Gastroesophageal sphincter (tissue), 4 donors: ENCODE data around the gene ACOX1. TPM values are rescaled to one million over a fixed set of nuclear protein-coding genes. Genes with fewer than 3 reads are reported as not detected.
A peak's percentile ranks its signal among the peaks of the same experiment; 100 is the strongest.

Source experiments
- ATAC-seq: fragments of 150-250 bp; one replicate; pipeline ENCODE4 v1.9.1; 2016; ENCODE audit warnings: mild to moderate bottlenecking, moderate library complexity
- H3K27ac ChIP-seq, 4 donors: fragments of 200-600 bp; sonication (generic) in 3 of 4; 1 replicate in 3 of 4; 2 replicates in 1 of 4; pipeline ENCODE4 v1.5.1; 2016 to 2019
- H3K27me3 ChIP-seq: fragments of 200-600 bp; sonication (generic); one replicate; pipeline ENCODE4 v1.5.1; 2019
- H3K36me3 ChIP-seq, 2 donors: fragments of 200-600 bp; sonication (generic); one replicate each; pipeline ENCODE4 v1.5.1; 2019; ENCODE audit warnings: control low read depth in 1 of 2
- H3K4me1 ChIP-seq, 3 donors: fragments of 200-600 bp; sonication (generic); 1 replicate in 2 of 3; 2 replicates in 1 of 3; pipeline ENCODE4 v1.5.1; 2016 to 2019; ENCODE audit warnings: control low read depth in 2 of 3
- H3K4me3 ChIP-seq, 2 donors: fragments of 200-600 bp; sonication (generic); one replicate each; pipeline ENCODE4 v1.5.1; 2019; ENCODE audit warnings: mild to moderate bottlenecking in 1 of 2, moderate library complexity in 1 of 2
- H3K9me3 ChIP-seq, 3 donors: fragments of 200-600 bp; sonication (generic); one replicate each; pipeline ENCODE4 v1.5.1; 2017 to 2019; ENCODE audit warnings: control low read depth in 2 of 3
- EP300 ChIP-seq: sonication (generic); formaldehyde crosslinking; IDR thresholded peaks from one replicate; pipeline ENCODE4 v1.6.1; 2017; ENCODE audit warnings: antibody characterized with exemption, mild to moderate bottlenecking
- POLR2A ChIP-seq, 2 donors: fragments of 450-650 bp; IDR thresholded peaks; one replicate each; pipeline ENCODE4 v1.6.1; 2017; ENCODE audit warnings: antibody characterized with exemption in 2 of 2, mild to moderate bottlenecking in 2 of 2, moderate library complexity in 1 of 2
- POLR2AphosphoS5 ChIP-seq: sonication (generic); formaldehyde crosslinking; IDR thresholded peaks from one replicate; pipeline ENCODE4 v1.6.1; 2017; ENCODE audit warnings: antibody characterized with exemption
- WGBS, 2 donors: methylation state at CpG; one replicate each; pipeline ENCODE4 v1.1.5; 2018; ENCODE audit warnings: low coverage in 1 of 2; 5-methylcytosine and 5-hydroxymethylcytosine counted together
- total RNA-seq, 4 donors: library from RNA; depleted of rRNA; stranded (reverse); fragments of >200 nt; gene quantifications; one replicate each; pipeline ENCODE4 v1.1.0, GENCODE V29; 2016
- TF ChIP-seq, protein P1 (sequence below), 4 experiments: fragments of 200-600 bp in 2 of 4; fragments of 450-650 bp in 2 of 4; sonication (generic) in 1 of 4; IDR thresholded peaks; one replicate each; pipeline ENCODE4 v1.5.1; 2017 to 2019; ENCODE audit warnings: antibody characterized with exemption in 4 of 4, mild to moderate bottlenecking in 2 of 4, moderate library complexity in 2 of 4

ACOX1 gene
- total RNA-seq, 4 donors from 2014 or later: 45.9 to 63.4 (median 54.2) TPM

DNA sequence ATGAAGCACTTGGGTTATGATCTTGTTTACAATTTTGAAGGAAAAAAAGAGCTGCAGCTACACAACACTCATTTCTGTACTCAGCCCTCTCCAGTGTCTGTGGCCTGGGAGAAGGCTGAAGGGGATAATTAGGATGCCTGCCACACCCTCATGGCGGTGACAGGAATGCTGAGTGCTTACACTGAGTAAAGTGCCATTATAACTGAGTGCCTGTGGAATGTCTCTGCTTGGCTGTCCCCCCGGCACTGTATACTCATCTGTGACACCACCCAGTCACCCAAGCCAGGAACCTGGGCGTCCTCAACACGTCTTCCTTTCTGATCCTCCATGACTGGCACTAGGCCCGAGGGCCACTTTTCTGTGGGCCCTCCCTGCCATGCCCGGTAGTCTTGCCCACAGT lies 70.8 kb downstream of the ACOX1 start:
- no peak for ATAC-seq
- H3K4me3 ChIP-seq: no peak overlapping the region
- peaks cover 0 to 22% (median 8%) of the 10 kb centered on the region in 3 donors for H3K4me1 ChIP-seq
- H3K36me3 ChIP-seq: peaks cover 0 to 14% of the 10 kb centered on the region in 2 donors
- no peak overlapping the region for H3K27ac ChIP-seq
- no peaks in the 10 kb centered on the region for H3K27me3 ChIP-seq
- TF ChIP-seq, protein P1, sequence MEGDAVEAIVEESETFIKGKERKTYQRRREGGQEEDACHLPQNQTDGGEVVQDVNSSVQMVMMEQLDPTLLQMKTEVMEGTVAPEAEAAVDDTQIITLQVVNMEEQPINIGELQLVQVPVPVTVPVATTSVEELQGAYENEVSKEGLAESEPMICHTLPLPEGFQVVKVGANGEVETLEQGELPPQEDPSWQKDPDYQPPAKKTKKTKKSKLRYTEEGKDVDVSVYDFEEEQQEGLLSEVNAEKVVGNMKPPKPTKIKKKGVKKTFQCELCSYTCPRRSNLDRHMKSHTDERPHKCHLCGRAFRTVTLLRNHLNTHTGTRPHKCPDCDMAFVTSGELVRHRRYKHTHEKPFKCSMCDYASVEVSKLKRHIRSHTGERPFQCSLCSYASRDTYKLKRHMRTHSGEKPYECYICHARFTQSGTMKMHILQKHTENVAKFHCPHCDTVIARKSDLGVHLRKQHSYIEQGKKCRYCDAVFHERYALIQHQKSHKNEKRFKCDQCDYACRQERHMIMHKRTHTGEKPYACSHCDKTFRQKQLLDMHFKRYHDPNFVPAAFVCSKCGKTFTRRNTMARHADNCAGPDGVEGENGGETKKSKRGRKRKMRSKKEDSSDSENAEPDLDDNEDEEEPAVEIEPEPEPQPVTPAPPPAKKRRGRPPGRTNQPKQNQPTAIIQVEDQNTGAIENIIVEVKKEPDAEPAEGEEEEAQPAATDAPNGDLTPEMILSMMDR (IDR thresholded peaks at IDR 0.05): no peak
- TF ChIP-seq POLR2AphosphoS5 (no peak), POLR2A (IDR thresholded peaks at IDR 0.05) (no peak), EP300 (no peak)
- no peaks in the 10 kb centered on the region for H3K9me3 ChIP-seq
- 69 to 95% methylated on average over 3 to 6 of the region's 6 CpGs for WGBS, 2 donors

DNA sequence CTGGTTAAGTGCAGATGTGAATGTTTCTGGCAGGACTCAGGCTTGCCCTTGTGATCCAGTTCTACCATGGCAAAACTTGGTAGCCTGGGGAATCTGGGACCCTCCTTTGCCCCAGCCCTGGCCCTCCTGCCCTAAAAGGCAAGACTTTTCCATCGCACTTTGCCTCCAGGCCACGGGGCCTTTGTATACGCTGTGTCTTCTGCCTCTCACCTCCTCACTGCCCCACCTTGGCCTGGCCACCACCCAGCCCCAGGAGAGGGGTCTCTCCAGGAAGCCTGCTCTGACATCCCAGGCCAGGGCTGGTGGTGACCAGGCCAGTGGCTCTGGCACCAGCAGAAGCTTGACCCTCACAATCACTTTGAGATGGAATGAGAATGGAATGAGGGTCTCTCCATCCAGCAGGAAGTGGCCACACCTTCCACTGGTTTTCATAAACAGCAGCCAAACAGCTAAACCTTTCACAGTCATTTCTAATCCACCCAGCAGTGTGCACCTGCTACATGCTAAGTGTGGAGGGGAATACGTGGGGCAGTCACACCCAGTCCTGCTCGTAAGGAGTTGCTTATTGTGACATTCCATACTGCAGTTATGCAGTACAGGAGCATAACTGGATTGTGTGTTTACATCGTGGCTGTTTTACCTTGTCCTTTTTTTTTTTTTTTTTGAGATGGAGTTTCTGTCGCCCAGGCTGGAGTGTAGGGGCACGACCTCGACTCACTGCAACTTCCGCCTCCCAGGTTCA lies 72.7 kb downstream of the ACOX1 start:
- peaks cover 0 to 28% (median 8%) of the 10 kb centered on the region in 3 donors for H3K4me1 ChIP-seq
- H3K36me3 ChIP-seq: peaks cover 0 to 20% of the 10 kb centered on the region in 2 donors
- no peaks in the 10 kb centered on the region for H3K27me3 ChIP-seq
- TF ChIP-seq POLR2AphosphoS5 (no peak), POLR2A (IDR thresholded peaks at IDR 0.05) (no peak), EP300 (no peak)
- TF ChIP-seq, protein P1 (IDR thresholded peaks at IDR 0.05): no peak
- 77 to 80% methylated on average over 1 to 9 of the region's 10 CpGs for WGBS, 2 donors
- H3K9me3 ChIP-seq: no peaks in the 10 kb centered on the region
- H3K4me3 ChIP-seq: no peak overlapping the region
- peak overlapping the region in 3 of 4 donors; percentile 89 to 94 (median 93) for H3K27ac ChIP-seq
- ATAC-seq: no peak

DNA sequence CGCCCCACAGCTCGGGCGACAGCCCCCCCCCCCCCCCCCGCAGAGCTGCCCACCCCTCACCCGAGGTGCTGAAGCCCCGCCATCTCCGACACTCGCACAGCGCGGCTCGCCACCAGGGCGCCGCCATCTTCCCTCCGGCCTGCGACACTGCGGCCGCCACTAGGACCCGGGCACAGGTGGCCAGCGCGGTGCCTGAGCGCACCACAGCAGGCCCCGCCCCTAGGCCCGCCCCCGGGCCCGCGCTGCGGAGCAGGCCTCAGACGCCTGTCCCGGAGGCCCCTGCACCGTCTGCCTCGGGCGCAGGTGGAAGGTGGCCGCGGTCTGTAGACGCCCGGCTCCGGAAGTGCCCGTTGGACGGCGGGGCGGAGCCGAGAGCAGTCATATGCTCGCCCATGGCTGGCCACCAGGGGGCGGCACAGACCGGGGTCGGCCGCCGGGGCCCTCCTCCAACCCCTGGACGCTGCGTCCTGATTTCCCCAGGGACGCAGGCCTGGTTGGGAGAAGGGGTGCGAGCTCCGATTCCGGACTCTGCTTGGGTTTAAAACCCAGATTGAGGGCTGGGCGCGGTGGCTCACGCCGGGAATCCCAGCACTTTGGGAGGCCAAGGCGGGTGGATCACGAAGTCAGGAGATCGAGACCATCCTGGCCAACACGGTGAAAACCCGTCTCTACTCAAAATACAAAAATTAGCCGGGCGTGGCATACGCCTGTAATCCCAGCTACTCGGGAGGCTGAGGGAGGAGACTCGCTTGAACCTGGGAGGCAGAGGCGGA lies 74.0 kb downstream of the ACOX1 start, which contains the start of gene MRPL38:
Gene MRPL38 (minus strand): TSS at position 136 of the 773 bp plus-strand sequence. CDS start 9 bp downstream, at position 127.
- Histone ChIP-seq H3K4me3 (peak within 1 kb of the TSS; percentile 75 to 84), H3K36me3 (peaks cover 0 to 32% of the 10 kb centered on the region in 2 donors), H3K9me3 (no peaks in the 10 kb centered on the region), H3K27ac (peak within 1 kb of the TSS; percentile 56 to 94 (median 91)), H3K4me1 (peaks cover 0 to 28% (median 8%) of the 10 kb centered on the region in 3 donors), H3K27me3 (no peaks in the 10 kb centered on the region)
- ATAC-seq: peak; percentile 97
- WGBS, 2 donors: 0% methylated on average over 1 of the region's 69 CpGs; no CpG with 5 or more reads in 1 of the 2 donors
- TF ChIP-seq EP300: no peak
- TF ChIP-seq POLR2A (IDR thresholded peaks at IDR 0.05): peak; percentile 64 to 72
- TF ChIP-seq, protein P1 (IDR thresholded peaks at IDR 0.05): peak in 3 of 4 experiments; percentile 98 to 100 (median 100)
- peak; percentile 56 for TF ChIP-seq POLR2AphosphoS5

DNA sequence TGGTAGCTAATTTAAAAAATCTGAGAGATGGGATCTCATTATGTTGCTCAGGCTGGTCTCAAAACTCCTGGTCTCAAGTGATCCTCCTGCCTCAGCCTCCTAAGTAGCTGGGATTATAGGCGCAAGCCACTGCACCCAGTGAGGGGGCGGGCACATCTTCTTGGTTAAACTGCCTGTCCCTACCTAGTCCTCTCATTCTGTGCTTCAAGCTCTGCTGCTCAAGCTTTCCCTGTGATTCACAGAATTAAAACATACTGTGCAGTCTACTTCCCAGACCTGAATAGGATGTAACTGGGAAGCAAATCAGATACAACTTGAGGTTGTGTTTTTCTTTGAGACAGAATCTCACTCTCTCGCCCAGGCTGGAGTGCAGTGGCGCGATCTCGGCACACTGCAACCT lies 76.6 kb downstream of the ACOX1 start:
- TF ChIP-seq POLR2AphosphoS5 (no peak), POLR2A (IDR thresholded peaks at IDR 0.05) (no peak), EP300 (no peak)
- TF ChIP-seq, protein P1 (IDR thresholded peaks at IDR 0.05): no peak
- peaks cover 0 to 58% of the 10 kb centered on the region in 2 donors for H3K36me3 ChIP-seq
- peaks cover 0 to 35% (median 9%) of the 10 kb centered on the region in 3 donors for H3K4me1 ChIP-seq
- H3K9me3 ChIP-seq: no peaks in the 10 kb centered on the region
- H3K27me3 ChIP-seq: no peaks in the 10 kb centered on the region
- WGBS, 2 donors: 92 to 93% methylated on average over 4 to 5 of the region's 6 CpGs
- no peak overlapping the region for H3K27ac ChIP-seq
- no peak for ATAC-seq
- H3K4me3 ChIP-seq: no peak overlapping the region
